ENCODE data around the gene FGD5.

The FGD5 gene

GRCh38 chr3:14921034-14921616 is 102.4 kb downstream of the FGD5 start:
- FAIRE-seq (peak; percentile 89), DNase-seq (ENCODE audit: insufficient read length) (peak; percentile 69)
- TF ChIP-seq POLR2AphosphoS5 (IDR thresholded peaks at IDR 0.05; ENCODE audit: low read depth, low read length): no peak
- TF ChIP-seq TAF1 (IDR thresholded peaks at IDR 0.05; ENCODE audit: borderline replicate concordance, low read depth, low read length): no peak
- no peak for TF ChIP-seq POLR2A (IDR thresholded peaks at IDR 0.05; ENCODE audit: low read depth, low read length)

- TF ChIP-seq POLR2AphosphoS5 (IDR thresholded peaks at IDR 0.05; ENCODE audit: low read depth, low read length): no peak
- no peak for FAIRE-seq
- no peak for DNase-seq (ENCODE audit: insufficient read length)
Measured at GRCh38 chr3:14921811-14922705, 103.3 kb downstream of the FGD5 start.

- DNase-seq (ENCODE audit: insufficient read length) (no peak), FAIRE-seq (no peak)
- TF ChIP-seq TAF1 (IDR thresholded peaks at IDR 0.05; ENCODE audit: borderline replicate concordance, low read depth, low read length) (no peak), POLR2A (IDR thresholded peaks at IDR 0.05; ENCODE audit: low read depth, low read length) (no peak), POLR2AphosphoS5 (IDR thresholded peaks at IDR 0.05; ENCODE audit: low read depth, low read length) (no peak)
Measured at GRCh38 chr3:14922863-14923262, 104.1 kb downstream of the FGD5 start.

GRCh38 chr3:14923476-14923875 is 104.7 kb downstream of the FGD5 start:
- no peak for FAIRE-seq
- no peak for DNase-seq (ENCODE audit: insufficient read length)
- TF ChIP-seq POLR2AphosphoS5 (IDR thresholded peaks at IDR 0.05; ENCODE audit: low read depth, low read length) (no peak), POLR2A (IDR thresholded peaks at IDR 0.05; ENCODE audit: low read depth, low read length) (no peak), TAF1 (IDR thresholded peaks at IDR 0.05; ENCODE audit: borderline replicate concordance, low read depth, low read length) (no peak)

- FAIRE-seq (peak; percentile 71), DNase-seq (ENCODE audit: insufficient read length) (no peak)
- no peak for TF ChIP-seq TAF1 (IDR thresholded peaks at IDR 0.05; ENCODE audit: borderline replicate concordance, low read depth, low read length)
- TF ChIP-seq POLR2AphosphoS5 (IDR thresholded peaks at IDR 0.05; ENCODE audit: low read depth, low read length): no peak
- no peak for TF ChIP-seq POLR2A (IDR thresholded peaks at IDR 0.05; ENCODE audit: low read depth, low read length)
Measured at GRCh38 chr3:14925729-14926591, 107.2 kb downstream of the FGD5 start.

- TF ChIP-seq TAF1 (IDR thresholded peaks at IDR 0.05; ENCODE audit: borderline replicate concordance, low read depth, low read length) (no peak), POLR2AphosphoS5 (IDR thresholded peaks at IDR 0.05; ENCODE audit: low read depth, low read length) (no peak), POLR2A (IDR thresholded peaks at IDR 0.05; ENCODE audit: low read depth, low read length) (no peak)
- no peak for DNase-seq (ENCODE audit: insufficient read length)
- FAIRE-seq: no peak
Measured at GRCh38 chr3:14926592-14926991, 107.8 kb downstream of the FGD5 start.

- FAIRE-seq: no peak
- DNase-seq (ENCODE audit: insufficient read length): no peak
- TF ChIP-seq POLR2AphosphoS5 (IDR thresholded peaks at IDR 0.05; ENCODE audit: low read depth, low read length): no peak
- TF ChIP-seq POLR2A (IDR thresholded peaks at IDR 0.05; ENCODE audit: low read depth, low read length): no peak
Measured at GRCh38 chr3:14927308-14927707, 108.5 kb downstream of the FGD5 start.

- no peak for DNase-seq (ENCODE audit: insufficient read length)
- no peak for FAIRE-seq
- TF ChIP-seq TAF1 (IDR thresholded peaks at IDR 0.05; ENCODE audit: borderline replicate concordance, low read depth, low read length) (no peak), POLR2AphosphoS5 (IDR thresholded peaks at IDR 0.05; ENCODE audit: low read depth, low read length) (no peak)
Measured at GRCh38 chr3:14929310-14930074, 110.7 kb downstream of the FGD5 start.

- FAIRE-seq (no peak), DNase-seq (ENCODE audit: insufficient read length) (no peak)
- TF ChIP-seq POLR2AphosphoS5 (IDR thresholded peaks at IDR 0.05; ENCODE audit: low read depth, low read length) (no peak), TAF1 (IDR thresholded peaks at IDR 0.05; ENCODE audit: borderline replicate concordance, low read depth, low read length) (no peak), POLR2A (IDR thresholded peaks at IDR 0.05; ENCODE audit: low read depth, low read length) (no peak)
Measured at GRCh38 chr3:14933820-14934425, 115.2 kb downstream of the FGD5 start.

- DNase-seq (ENCODE audit: insufficient read length) (no peak), FAIRE-seq (no peak)
- TF ChIP-seq POLR2AphosphoS5 (IDR thresholded peaks at IDR 0.05; ENCODE audit: low read depth, low read length) (no peak), TAF1 (IDR thresholded peaks at IDR 0.05; ENCODE audit: borderline replicate concordance, low read depth, low read length) (no peak), POLR2A (IDR thresholded peaks at IDR 0.05; ENCODE audit: low read depth, low read length) (no peak)
Measured at GRCh38 chr3:14935592-14936345, 117.0 kb downstream of the FGD5 start.

Measured in GM12892 (cell line).